H1 (cell line): ENCODE results near the gene GUCY1A1. TPM values are rescaled to one million over a fixed set of nuclear protein-coding genes. Genes with fewer than 3 reads are reported as not detected.

Source experiments
- CTCF ChIA-PET: fragments of 300-600 bp; sonication (Branson Sonifier 250); formaldehyde crosslinking; loops from one replicate; lab custom pipeline; 2021; ENCODE audit not compliant: partially characterized antibody; lab: Charles Lee
- POLR2A ChIA-PET: fragments of 300-600 bp; sonication (Branson Sonifier 250); formaldehyde crosslinking; loops from one replicate; lab custom pipeline; 2021; ENCODE audit warnings: inconsistent platforms; ENCODE audit not compliant: partially characterized antibody; lab: Charles Lee
- DNase-seq, 2 experiments: peaks; one replicate each; pipeline versions ENCODE4 v3.0.0 to v3.0.0-alpha.2; 2010 to 2022; ENCODE audit warnings: low spot score in 2 of 2, low read depth in 1 of 2, mixed read lengths in 1 of 2
- FAIRE-seq: peaks from 2 replicates; lab custom pipeline; 2011; peaks lifted over from hg19 to GRCh38; lab: Jason Lieb, UNC
- H2AFZ ChIP-seq: 2 replicates; pipeline ENCODE4 v1.8.1; 2012; ENCODE audit warnings: low read length, inconsistent platforms
- H2AK5ac ChIP-seq: 2 replicates; pipeline ENCODE4 v1.6.1; 2013; ENCODE audit warnings: low read depth, low read length
- H2BK120ac ChIP-seq: replicated peaks from 2 replicates; pipeline ENCODE3; 2013; ENCODE audit warnings: low read depth, low read length, inconsistent platforms
- H2BK12ac ChIP-seq: 2 replicates; pipeline ENCODE4 v1.6.1; 2013; ENCODE audit warnings: low read depth, low read length
- H2BK15ac ChIP-seq: 2 replicates; pipeline ENCODE4 v1.6.1; 2013; ENCODE audit warnings: low read length
- H2BK20ac ChIP-seq: 2 replicates; pipeline ENCODE4 v1.6.1; 2013; ENCODE audit warnings: low read length
- H2BK5ac ChIP-seq: 2 replicates; pipeline ENCODE4 v1.6.1; 2013; ENCODE audit warnings: low read depth, low read length
- H3K14ac ChIP-seq: 2 replicates; pipeline ENCODE4 v1.6.1; 2013; ENCODE audit warnings: inconsistent platforms; ENCODE audit not compliant: insufficient read length
- H3K18ac ChIP-seq: 2 replicates; pipeline ENCODE4 v1.6.1; 2013; ENCODE audit warnings: low read length; ENCODE audit errors: extremely low read depth
- H3K23ac ChIP-seq: 2 replicates; pipeline ENCODE4 v1.6.1; 2013; ENCODE audit warnings: inconsistent platforms; ENCODE audit not compliant: insufficient read length
- H3K23me2 ChIP-seq: 2 replicates; pipeline ENCODE4 v1.6.1; 2013; ENCODE audit warnings: low read depth, low read length
- H3K27ac ChIP-seq: 2 replicates; pipeline ENCODE4 v1.6.1; 2011; ENCODE audit warnings: low read depth, low read length, inconsistent platforms
- H3K27me3 ChIP-seq, 4 experiments: replicated peaks in 1 of 4; 1 replicate in 1 of 4; 2 replicates in 3 of 4; pipeline versions ENCODE4 v1.6.1 to v1.8.1; 2011 to 2013; ENCODE audit warnings: low read length in 3 of 4, mild to moderate bottlenecking in 3 of 4, inconsistent platforms in 2 of 4, mixed read lengths in 2 of 4, moderate library complexity in 1 of 4; ENCODE audit not compliant: control insufficient read depth in 3 of 4, insufficient read depth in 3 of 4; ENCODE audit errors: extremely low read depth in 1 of 4
- H3K36me3 ChIP-seq, 4 experiments: 2 replicates each; pipeline versions ENCODE4 v1.6.1 to v1.8.1; 2011 to 2013; ENCODE audit warnings: mild to moderate bottlenecking in 4 of 4, low read length in 3 of 4, moderate library complexity in 2 of 4, control low read depth in 1 of 4, inconsistent platforms in 1 of 4; ENCODE audit not compliant: insufficient read depth in 4 of 4, control insufficient read depth in 2 of 4
- H3K4ac ChIP-seq: replicated peaks from 2 replicates; pipeline ENCODE3; 2013; ENCODE audit warnings: low read length, low read depth, mixed read lengths, inconsistent platforms; ENCODE audit not compliant: insufficient read length
- H3K4me1 ChIP-seq, 4 experiments: replicated peaks in 1 of 4; 1 replicate in 1 of 4; 2 replicates in 3 of 4; pipeline versions ENCODE4 v1.6.1 to v1.8.1; 2011 to 2013; ENCODE audit warnings: low read length in 3 of 4, inconsistent platforms in 2 of 4, mixed read lengths in 1 of 4; ENCODE audit not compliant: insufficient read depth in 4 of 4, control insufficient read depth in 3 of 4
- H3K4me2 ChIP-seq, 2 experiments: 2 replicates each; pipeline versions ENCODE4 v1.6.1 to v1.8.1; 2011 to 2013; ENCODE audit warnings: low read depth in 2 of 2, low read length in 2 of 2, control low read depth in 1 of 2, inconsistent platforms in 1 of 2, mild to moderate bottlenecking in 1 of 2; ENCODE audit not compliant: insufficient read depth in 1 of 2
- H3K4me3 ChIP-seq, 4 experiments: fragments of 200-600, 300-600 bp in 1 of 4; sonication (generic), shearing (Covaris generic), sonication (Bioruptor Twin) in 1 of 4; 2 replicates each; pipeline versions ENCODE4 v1.5.1 to v1.8.1; 2011 to 2016; ENCODE audit warnings: low read length in 4 of 4, low read depth in 3 of 4, control low read depth in 2 of 4, inconsistent platforms in 2 of 4, mild to moderate bottlenecking in 2 of 4, mixed read lengths in 1 of 4, moderate library complexity in 1 of 4; ENCODE audit not compliant: insufficient read depth in 2 of 4; ENCODE audit errors: extremely low read depth in 1 of 4
- H3K56ac ChIP-seq: replicated peaks from 2 replicates; pipeline ENCODE3; 2013; ENCODE audit warnings: low read depth, mild to moderate bottlenecking, mixed read lengths, low read length, inconsistent platforms; ENCODE audit not compliant: insufficient read length
- H3K79me1 ChIP-seq: 2 replicates; pipeline ENCODE4 v1.6.1; 2013; ENCODE audit warnings: low read depth, low read length, control low read depth
- H3K79me2 ChIP-seq, 2 experiments: 2 replicates each; pipeline versions ENCODE4 v1.6.1 to v1.8.1; 2012 to 2013; ENCODE audit warnings: low read length in 2 of 2, mild to moderate bottlenecking in 2 of 2, inconsistent platforms in 1 of 2; ENCODE audit not compliant: insufficient read depth in 2 of 2, control insufficient read depth in 1 of 2
- H3K9ac ChIP-seq, 4 experiments: replicated peaks in 1 of 4; 1 replicate in 1 of 4; 2 replicates in 3 of 4; pipeline versions ENCODE4 v1.6.1 to v1.8.1; 2011 to 2013; ENCODE audit warnings: low read depth in 3 of 4, low read length in 3 of 4, control low read depth in 2 of 4, mild to moderate bottlenecking in 2 of 4, moderate library complexity in 2 of 4, inconsistent platforms in 1 of 4; ENCODE audit errors: extremely low read depth in 1 of 4
- H3K9me3 ChIP-seq, 2 experiments: 2 replicates each; pipeline versions ENCODE4 v1.6.1 to v1.8.1; 2012 to 2013; ENCODE audit warnings: mild to moderate bottlenecking in 2 of 2, moderate library complexity in 2 of 2, control low read depth in 1 of 2, inconsistent platforms in 1 of 2, low read depth in 1 of 2, low read length in 1 of 2, mixed read lengths in 1 of 2; ENCODE audit not compliant: insufficient read depth in 2 of 2
- H4K20me1 ChIP-seq, 2 experiments: replicated peaks in 1 of 2; 2 replicates each; pipeline versions ENCODE3 to v1.8.1; 2011 to 2013; ENCODE audit warnings: inconsistent platforms in 2 of 2, low read length in 2 of 2, mild to moderate bottlenecking in 1 of 2; ENCODE audit not compliant: insufficient read depth in 2 of 2, control insufficient read depth in 1 of 2
- H4K5ac ChIP-seq: 2 replicates; pipeline ENCODE4 v1.6.1; 2013; ENCODE audit warnings: low read length, low read depth, mixed read lengths, inconsistent platforms; ENCODE audit not compliant: insufficient read length
- H4K8ac ChIP-seq: 2 replicates; pipeline ENCODE4 v1.8.0; 2013; ENCODE audit warnings: mild to moderate bottlenecking, moderate library complexity, low read length, inconsistent platforms; ENCODE audit not compliant: insufficient read depth; ENCODE audit errors: extremely low read depth
- H4K91ac ChIP-seq: replicated peaks from 2 replicates; pipeline ENCODE3; 2013; ENCODE audit warnings: low read length, mixed read lengths, inconsistent platforms; ENCODE audit not compliant: insufficient read length
- ATF3 ChIP-seq: IDR thresholded peaks from 2 replicates; pipeline ENCODE4 v1.6.1; 2011; ENCODE audit warnings: low read depth, mild to moderate bottlenecking, low read length; ENCODE audit not compliant: insufficient read depth
- CHD2 ChIP-seq: IDR thresholded peaks from 2 replicates; pipeline ENCODE4 v1.6.1; 2012; ENCODE audit warnings: low read length, improper control_type of control experiment
- EP300 ChIP-seq, 2 experiments: IDR thresholded peaks; 1 replicate in 1 of 2; 2 replicates in 1 of 2; pipeline ENCODE4 v1.6.1; 2011 to 2012; ENCODE audit warnings: low read depth in 2 of 2, low read length in 2 of 2, mild to moderate bottlenecking in 2 of 2, borderline replicate concordance in 1 of 2, inconsistent platforms in 1 of 2, moderate library complexity in 1 of 2
- FOSL1 ChIP-seq: IDR thresholded peaks from 2 replicates; pipeline ENCODE4 v1.6.1; 2011; ENCODE audit warnings: mild to moderate bottlenecking, low read depth, low read length, moderate library complexity; ENCODE audit not compliant: insufficient read depth
- GTF2F1 ChIP-seq: IDR thresholded peaks from 2 replicates; pipeline ENCODE4 v1.6.1; 2012; ENCODE audit warnings: low read depth, low read length, improper control_type of control experiment, borderline replicate concordance
- PHF8 ChIP-seq: fragments of 200-600 bp; sonication (generic); conservative IDR thresholded peaks from 2 replicates; pipeline ENCODE4 v1.7.1; 2012; ENCODE audit warnings: low read depth, mild to moderate bottlenecking, inconsistent platforms, low read length, moderate library complexity
- RBBP5 ChIP-seq: IDR thresholded peaks from 2 replicates; pipeline ENCODE4 v1.7.1; 2012; ENCODE audit warnings: low read depth, mild to moderate bottlenecking, inconsistent platforms, low read length, moderate library complexity, borderline replicate concordance
- SAP30 ChIP-seq: fragments of 300-600 bp; sonication (generic); IDR thresholded peaks from 2 replicates; pipeline ENCODE4 v1.7.1; 2012; ENCODE audit warnings: low read length, moderate library complexity, mild to moderate bottlenecking, inconsistent platforms; ENCODE audit not compliant: insufficient read depth, insufficient replicate concordance
- SIRT6 ChIP-seq: IDR thresholded peaks from one replicate; pipeline ENCODE4 v1.7.1; 2012; ENCODE audit warnings: low read length, inconsistent platforms
- TAF1 ChIP-seq: IDR thresholded peaks from 2 replicates; pipeline ENCODE4 v1.6.1; 2011; ENCODE audit warnings: mild to moderate bottlenecking, low read depth, low read length
- WGBS, 2 experiments: shearing (Covaris generic) in 1 of 2; methylation state at CpG; one replicate each; pipeline versions ENCODE4 v1.1.6 to v1.1.7; 2013 to 2015; ENCODE audit warnings: low lambda C conversion rate in 2 of 2, mixed read lengths in 2 of 2, inconsistent platforms in 1 of 2, low coverage in 1 of 2, missing lambda C conversion rate in 1 of 2; ENCODE audit not compliant: insufficient replicate concordance in 2 of 2, insufficient coverage in 1 of 2, insufficient read length in 1 of 2; ENCODE audit errors: extremely low coverage in 1 of 2, missing lambda C conversion rate in 1 of 2; 5-methylcytosine and 5-hydroxymethylcytosine counted together
- polyA plus RNA-seq, 7 experiments: library from polyadenylated mRNA; depleted of rRNA in 3 of 7; stranded (reverse) in 5 of 7; unstranded in 2 of 7; fragments of >200 nt in 5 of 7; fragments of 200-250 nt in 2 of 7; gene quantifications; 1 replicate in 5 of 7; 2 replicates in 1 of 7; 4 replicates in 1 of 7; pipeline versions ENCODE4 v1.2.1 to v1.2.3, GENCODE V29; 2011 to 2013; ENCODE audit warnings: missing spikeins in 2 of 7, mixed read lengths in 2 of 7
- total RNA-seq: library from RNA; stranded (reverse); fragmentation: NEBNext Ultra II Directional; extraction: Animal tissue kit (Norgen Biotek cat#: 25700); gene quantifications from 2 replicates; pipeline ENCODE4 v1.2.1, GENCODE V29; 2021

The GUCY1A1 gene
- total and polyA plus RNA-seq, 2 of the 8 experiments (the other 6 are each of a cell fraction or from before 2014, with no cell fraction given), result not detected

GRCh38 chr4:155690044-155690837, 23.6 kb downstream of the GUCY1A1 start:
- Histone ChIP-seq H3K18ac (no peak overlapping the region), H3K27ac (no peak overlapping the region), H2AFZ (no peak overlapping the region), H2AK5ac (no peak overlapping the region), H3K27me3 (no peaks in the 10 kb centered on the region), H3K4me1 (no peaks in the 10 kb centered on the region), H3K23me2 (no peaks in the 10 kb centered on the region), H4K20me1 (no peaks in the 10 kb centered on the region), H4K91ac (no peak overlapping the region), H2BK120ac (no peak overlapping the region), H3K9me3 (no peaks in the 10 kb centered on the region), H4K8ac (no peak overlapping the region), H3K23ac (no peak overlapping the region), H3K9ac (no peak overlapping the region), H3K79me1 (no peaks in the 10 kb centered on the region), H3K56ac (no peak overlapping the region), H3K4me2 (no peak overlapping the region), H3K36me3 (no peaks in the 10 kb centered on the region), H3K14ac (no peak overlapping the region), H3K79me2 (no peaks in the 10 kb centered on the region), H2BK20ac (no peak overlapping the region), H2BK5ac (no peak overlapping the region), H3K4ac (no peak overlapping the region), H3K4me3 (no peak overlapping the region), H2BK15ac (no peak overlapping the region), H4K5ac (no peak overlapping the region), H2BK12ac (no peak overlapping the region)
- POLR2A ChIA-PET, result no interaction called here
- CTCF ChIA-PET, result no interaction called here
- FAIRE-seq, result no peak
- DNase-seq, result no peak
- TF ChIP-seq SIRT6 (no peak), ATF3 (no peak), CHD2 (no peak), GTF2F1 (no peak), PHF8 (no peak), TAF1 (no peak), FOSL1 (no peak), SAP30 (no peak), EP300 (IDR thresholded peaks at IDR 0.05; ENCODE audit: borderline replicate concordance in 1 of 2, low read depth in 2 of 2, low read length in 2 of 2) (no peak), RBBP5 (no peak)
- WGBS, 2 experiments, result 91% methylated on average over 3 of the region's 3 CpGs; no CpG with 5 or more reads in 1 of the 2 experiments
